Transverse colon (tissue), 4 donors: Measurements from ENCODE around the gene PRKG1.

ENCODE experiments used
- POLR2A ChIP-seq: fragments of 450-650 bp; IDR thresholded peaks from one replicate; pipeline ENCODE4 v1.6.1; 2016; ENCODE audit warnings: antibody characterized with exemption, mild to moderate bottlenecking, moderate library complexity
- POLR2AphosphoS5 ChIP-seq, 3 donors: sonication (generic); formaldehyde crosslinking; IDR thresholded peaks; one replicate each; pipeline ENCODE4 v1.6.1; 2016; ENCODE audit warnings: antibody characterized with exemption in 3 of 3
- TF ChIP-seq, protein P1 (sequence below), 5 experiments: fragments of 200-600 bp in 3 of 5; fragments of 450-650 bp in 2 of 5; sonication (generic) in 3 of 5; IDR thresholded peaks; 1 replicate in 2 of 5; 2 replicates in 3 of 5; pipeline ENCODE4 v1.5.1; 2016 to 2017; ENCODE audit warnings: antibody characterized with exemption in 5 of 5, inconsistent platforms in 3 of 5, mild to moderate bottlenecking in 2 of 5, moderate library complexity in 1 of 5

DNA sequence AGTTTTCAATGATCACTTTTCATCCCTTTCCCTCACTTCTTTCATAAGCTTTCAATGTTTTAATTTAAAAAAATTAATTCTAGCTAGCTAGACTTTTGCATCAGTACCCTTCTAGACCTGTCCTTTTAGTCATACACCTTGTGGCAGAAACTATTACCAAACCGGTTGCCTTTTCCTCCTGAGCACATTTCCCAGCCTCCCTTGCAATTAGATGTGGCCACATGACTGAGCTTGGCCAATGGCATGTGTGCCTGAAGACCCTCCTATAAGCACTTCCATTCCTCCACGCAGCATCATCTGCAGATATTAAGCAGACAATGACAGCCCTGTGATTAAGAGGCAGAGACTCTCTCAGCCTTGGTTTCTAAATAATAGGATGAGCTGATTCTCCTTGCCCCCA, 1252.1 kb downstream of the PRKG1 start:
- TF ChIP-seq, protein P1, sequence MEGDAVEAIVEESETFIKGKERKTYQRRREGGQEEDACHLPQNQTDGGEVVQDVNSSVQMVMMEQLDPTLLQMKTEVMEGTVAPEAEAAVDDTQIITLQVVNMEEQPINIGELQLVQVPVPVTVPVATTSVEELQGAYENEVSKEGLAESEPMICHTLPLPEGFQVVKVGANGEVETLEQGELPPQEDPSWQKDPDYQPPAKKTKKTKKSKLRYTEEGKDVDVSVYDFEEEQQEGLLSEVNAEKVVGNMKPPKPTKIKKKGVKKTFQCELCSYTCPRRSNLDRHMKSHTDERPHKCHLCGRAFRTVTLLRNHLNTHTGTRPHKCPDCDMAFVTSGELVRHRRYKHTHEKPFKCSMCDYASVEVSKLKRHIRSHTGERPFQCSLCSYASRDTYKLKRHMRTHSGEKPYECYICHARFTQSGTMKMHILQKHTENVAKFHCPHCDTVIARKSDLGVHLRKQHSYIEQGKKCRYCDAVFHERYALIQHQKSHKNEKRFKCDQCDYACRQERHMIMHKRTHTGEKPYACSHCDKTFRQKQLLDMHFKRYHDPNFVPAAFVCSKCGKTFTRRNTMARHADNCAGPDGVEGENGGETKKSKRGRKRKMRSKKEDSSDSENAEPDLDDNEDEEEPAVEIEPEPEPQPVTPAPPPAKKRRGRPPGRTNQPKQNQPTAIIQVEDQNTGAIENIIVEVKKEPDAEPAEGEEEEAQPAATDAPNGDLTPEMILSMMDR (IDR thresholded peaks at IDR 0.05) = no peak
- no peak for TF ChIP-seq POLR2AphosphoS5 (IDR thresholded peaks at IDR 0.05)
- no peak for TF ChIP-seq POLR2A
